ENCODE data around the gene NFIC. TPM values are rescaled to one million over a fixed set of nuclear protein-coding genes. Genes with fewer than 3 reads are reported as not detected.
"Not testable (repeated sequence)": the region's sequence is repeated elsewhere in the genome, so short reads cannot be mapped to it uniquely, and the experiment has no call there.

The NFIC gene
- total and polyA plus RNA-seq, 5 experiments from 2014 or later: 5.8 to 34.8 (median 15.8) TPM

DNA sequence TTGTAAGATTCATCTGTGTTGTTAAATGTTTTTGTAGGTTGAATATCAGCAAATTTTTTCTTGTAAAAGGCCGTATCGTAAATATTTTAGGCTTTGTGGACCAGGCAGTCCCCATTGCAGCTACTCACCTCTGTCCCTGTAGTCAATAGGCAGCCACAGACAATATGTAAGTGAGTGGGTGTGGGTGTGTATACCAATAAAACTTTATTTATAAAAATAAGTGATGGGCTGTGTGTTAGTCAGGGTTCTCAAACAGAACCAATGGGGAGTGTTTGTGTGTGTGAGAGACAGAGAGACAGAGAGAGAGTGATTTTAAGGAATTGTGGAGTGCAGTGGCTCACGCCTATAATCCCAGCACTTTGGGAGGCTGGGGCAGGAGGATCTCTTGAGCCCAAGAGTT is 37.6 kb upstream of the NFIC start:
- no peaks in the 10 kb centered on the region for H3K9me3 Mint-ChIP-seq
- no peak overlapping the region for H3K4me3 Mint-ChIP-seq
- H3K27me3 Mint-ChIP-seq: no peaks in the 10 kb centered on the region
- peaks cover 0 to 8% (median 2%) of the 10 kb centered on the region in 4 donors for H3K4me1 Mint-ChIP-seq
- peak overlapping the region in 1 of 10 donors; percentile 22 for H3K27ac Mint-ChIP-seq
- no peaks in the 10 kb centered on the region for H3K36me3 Mint-ChIP-seq
- POLR2A ChIA-PET: no interaction called here
- DNase-seq (no peak), ATAC-seq (no peak)

DNA sequence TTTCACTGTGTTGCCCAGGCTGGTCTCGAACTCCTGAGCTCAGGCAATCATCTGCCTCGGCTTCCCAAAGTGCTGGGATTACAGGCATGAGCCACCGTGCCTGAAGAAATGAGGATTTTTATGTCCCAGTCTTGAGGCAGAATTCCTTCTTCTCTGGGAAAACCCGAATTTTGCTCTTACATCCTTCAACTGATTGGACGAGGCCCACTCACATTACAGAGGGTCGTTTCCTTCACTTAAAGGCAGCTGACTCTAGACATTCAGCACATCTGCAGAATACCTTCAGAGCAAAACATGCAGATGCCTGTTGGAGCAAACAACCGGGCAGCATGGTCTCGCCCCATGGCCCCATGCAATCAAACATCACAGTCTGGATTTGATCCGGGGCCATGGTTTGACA is 36.3 kb upstream of the NFIC start:
- no peak overlapping the region for H3K4me3 Mint-ChIP-seq

DNA sequence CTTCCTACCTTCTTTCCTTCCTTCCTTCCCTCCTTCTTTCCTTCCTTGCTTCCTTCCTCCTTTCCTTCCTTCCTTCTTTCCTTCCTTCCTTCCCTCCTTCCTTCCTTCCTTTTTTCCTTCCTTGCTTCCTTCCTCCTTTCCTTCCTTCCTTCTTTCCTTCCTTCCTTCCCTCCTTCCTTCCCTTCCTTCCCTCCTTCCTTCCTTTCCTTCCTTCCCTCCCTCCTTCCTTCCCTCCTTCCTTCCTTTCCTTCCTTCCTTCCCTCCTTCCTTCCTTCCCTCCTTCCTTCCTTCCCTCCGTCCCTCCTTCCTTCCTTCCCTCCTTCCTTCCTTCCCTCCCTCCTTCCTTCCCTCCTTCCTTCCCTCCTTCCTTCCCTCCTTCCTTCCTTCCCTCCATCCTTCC is 34.2 kb upstream of the NFIC start:
- H3K9me3 Mint-ChIP-seq, H3K4me1 Mint-ChIP-seq, H3K4me3 Mint-ChIP-seq, H3K27me3 Mint-ChIP-seq, DNase-seq, ATAC-seq, H3K27ac Mint-ChIP-seq, H3K36me3 Mint-ChIP-seq, POLR2A ChIA-PET: not testable (repeated sequence)

More for the DNA sequence above, 36.3 kb upstream of the NFIC start:
- peaks cover 0 to 3% (median 0%) of the 10 kb centered on the region in 5 donors for H3K27me3 Mint-ChIP-seq
- DNase-seq (no peak), ATAC-seq (no peak)
- H3K27ac Mint-ChIP-seq: no peak overlapping the region
- peaks cover 0 to 8% (median 4%) of the 10 kb centered on the region in 4 donors for H3K4me1 Mint-ChIP-seq
- H3K9me3 Mint-ChIP-seq: no peaks in the 10 kb centered on the region
- no peaks in the 10 kb centered on the region for H3K36me3 Mint-ChIP-seq
- POLR2A ChIA-PET: interaction anchor here (1.1 kb wide), 1 partner anchor 103 kb away, joined by 3 read pairs; no protein-coding TSS in a partner anchor

DNA sequence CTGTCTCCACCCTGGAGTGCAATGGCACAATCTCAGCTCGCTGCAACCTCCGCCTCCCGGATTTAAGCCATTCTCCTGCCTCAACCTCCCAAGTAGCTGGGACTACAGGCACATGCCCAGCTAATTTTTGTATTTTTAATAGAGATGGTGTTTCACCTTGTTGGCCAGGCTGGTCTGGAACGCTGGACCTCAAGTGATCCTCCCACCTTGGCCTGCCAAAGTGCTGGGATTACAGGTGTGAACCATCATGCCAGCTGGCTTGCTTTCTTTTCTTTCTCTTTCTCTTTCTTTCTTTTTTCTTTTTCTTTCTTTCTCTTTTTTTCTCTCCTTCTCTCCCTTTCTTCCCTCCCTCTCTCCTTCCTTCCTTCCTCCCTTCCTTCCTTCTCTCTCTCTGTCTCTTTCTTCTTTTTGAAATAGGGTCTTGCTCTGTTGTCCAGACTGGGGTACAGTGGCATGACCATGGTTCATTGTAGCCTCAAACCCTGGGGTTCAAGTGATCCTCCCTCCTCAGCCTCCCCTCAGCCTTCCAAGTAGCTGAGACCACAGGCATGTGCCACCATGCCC is 33.3 kb upstream of the NFIC start:
- POLR2A ChIA-PET: no interaction called here
- no peaks in the 10 kb centered on the region for H3K9me3 Mint-ChIP-seq
- peaks cover 0 to 10% (median 5%) of the 10 kb centered on the region in 4 donors for H3K4me1 Mint-ChIP-seq
- H3K27me3 Mint-ChIP-seq: peaks cover 0 to 3% (median 0%) of the 10 kb centered on the region in 5 donors
- ATAC-seq: no peak
- no peaks in the 10 kb centered on the region for H3K36me3 Mint-ChIP-seq
- H3K4me3 Mint-ChIP-seq: no peak overlapping the region
- no peak for DNase-seq
- H3K27ac Mint-ChIP-seq: peak overlapping the region in 5 of 10 donors; percentile 27 to 81 (median 63)

DNA sequence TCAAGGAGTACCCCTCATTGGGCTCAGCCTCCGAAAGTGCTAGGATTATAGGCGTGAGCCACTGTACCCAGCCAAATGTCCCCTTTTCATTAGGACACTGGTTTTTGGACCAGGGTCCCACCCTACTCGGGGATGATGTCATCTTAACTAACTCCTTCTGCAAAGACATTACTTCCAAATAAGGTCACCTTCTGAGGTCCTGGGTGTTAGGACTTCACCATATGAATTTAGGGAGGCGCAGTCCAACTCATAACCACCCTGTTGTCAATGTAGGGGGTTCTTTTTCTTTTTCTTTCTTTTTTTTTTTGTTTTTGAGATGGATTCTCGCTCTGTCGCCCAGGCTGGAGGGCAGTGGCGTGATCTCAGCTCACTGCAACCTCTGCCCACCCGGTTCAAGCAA is 32.7 kb upstream of the NFIC start:
- Mint-ChIP-seq H3K36me3 (no peaks in the 10 kb centered on the region), H3K27me3 (peaks cover 0 to 3% (median 0%) of the 10 kb centered on the region in 5 donors), H3K4me3 (no peak overlapping the region), H3K4me1 (peaks cover 3 to 16% (median 8%) of the 10 kb centered on the region in 4 donors), H3K27ac (peak overlapping the region in 3 of 10 donors; percentile 20 to 81 (median 72)), H3K9me3 (no peaks in the 10 kb centered on the region)
- ATAC-seq (no peak), DNase-seq (no peak)
- POLR2A ChIA-PET: interaction anchor here (0.7 kb wide), 1 partner anchor 25 kb away, joined by 4 read pairs; no protein-coding TSS in a partner anchor

DNA sequence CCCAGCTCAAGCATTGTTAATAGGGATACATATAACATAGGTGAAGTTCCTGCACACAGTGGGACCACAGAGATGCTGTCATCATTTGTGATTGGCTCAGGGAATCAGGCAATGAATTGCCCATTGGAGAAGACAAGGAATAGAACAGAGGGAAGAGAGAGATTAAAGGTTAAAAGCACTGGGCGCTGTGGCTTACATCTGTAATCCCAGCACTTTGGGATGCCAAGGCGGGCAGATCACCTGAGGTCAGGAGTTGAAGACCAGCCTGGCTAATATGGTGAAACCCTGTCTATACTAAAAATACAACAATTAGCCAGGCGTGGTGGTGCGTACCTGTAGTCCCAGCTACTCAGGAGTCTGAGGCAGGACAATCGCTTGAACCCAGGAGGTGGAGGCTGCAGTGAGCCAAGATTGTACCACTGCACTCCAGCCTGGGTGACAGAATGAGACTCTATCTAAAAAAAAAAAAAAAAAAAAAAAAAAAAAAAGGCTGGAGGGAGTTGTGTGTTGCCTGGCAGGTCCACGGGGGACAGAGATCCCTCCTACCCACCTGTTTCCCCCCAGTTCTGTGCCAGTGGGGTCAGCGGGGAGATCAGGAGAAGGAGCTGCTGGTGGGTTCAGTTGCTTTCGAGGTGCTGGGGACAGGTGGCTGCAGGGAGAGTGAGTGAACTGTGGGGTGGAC is 31.5 kb upstream of the NFIC start:
- not testable (repeated sequence) for ATAC-seq, H3K4me3 Mint-ChIP-seq, H3K36me3 Mint-ChIP-seq, H3K9me3 Mint-ChIP-seq, DNase-seq, H3K27me3 Mint-ChIP-seq
- POLR2A ChIA-PET: interaction anchor here (0.6 to 1.9 kb wide), 2 partner anchors 100 to 1332 kb away, joined by 4 to 6 read pairs; no protein-coding TSS in a partner anchor
- H3K4me1 Mint-ChIP-seq: peaks cover 5 to 24% (median 11%) of the 10 kb centered on the region in 4 donors
- H3K27ac Mint-ChIP-seq: peak overlapping the region in 4 of 10 donors; percentile 39 to 82 (median 66)

DNA sequence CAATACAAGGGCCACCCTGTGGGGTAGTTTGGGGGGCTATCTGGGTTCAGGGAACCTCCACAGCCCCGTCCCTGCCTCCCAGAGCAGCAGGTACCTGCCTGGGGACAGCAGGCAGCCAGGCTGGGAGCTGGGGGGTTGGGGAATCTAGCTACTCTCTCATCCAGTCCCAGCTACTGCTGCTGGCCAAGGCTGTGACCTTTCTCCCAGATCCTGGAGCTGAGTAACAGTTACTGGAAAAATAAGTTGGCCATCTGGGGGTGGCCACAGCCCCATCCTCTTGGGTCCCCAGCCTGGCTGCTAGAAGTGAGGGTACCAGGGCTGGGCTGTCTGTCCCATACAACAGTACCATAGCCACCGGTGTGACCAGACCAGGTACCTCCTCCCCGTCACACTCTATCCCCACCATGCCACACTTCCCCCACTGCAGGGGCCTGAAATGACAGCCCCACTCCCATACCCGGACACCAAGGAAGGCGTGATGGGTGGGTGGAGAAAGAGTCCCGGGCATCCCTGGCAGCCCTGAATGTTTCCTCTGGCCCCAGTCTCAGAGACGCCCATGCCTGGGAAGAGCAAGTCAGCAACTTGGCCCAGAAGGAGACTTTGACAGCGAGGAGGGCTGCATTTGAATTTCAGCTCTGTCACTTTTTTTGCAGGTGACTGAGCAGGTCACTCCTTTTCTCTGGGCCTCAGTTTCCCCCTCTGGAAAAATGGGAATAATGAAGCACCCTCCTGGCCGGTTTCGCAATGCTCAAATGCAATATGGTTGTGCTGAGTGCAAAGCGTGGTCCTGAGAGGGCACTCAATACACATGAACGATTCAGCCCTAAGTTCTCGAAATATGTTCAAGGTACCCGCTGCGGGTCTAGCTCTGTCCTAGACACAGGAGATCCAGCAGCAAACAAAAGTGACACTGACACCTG is 30.7 kb upstream of the NFIC start:
- H3K27ac Mint-ChIP-seq: peak overlapping the region in 4 of 10 donors; percentile 39 to 82 (median 72)
- peaks cover 5 to 31% (median 13%) of the 10 kb centered on the region in 4 donors for H3K4me1 Mint-ChIP-seq
- H3K4me3 Mint-ChIP-seq: no peak overlapping the region
- peaks cover 0 to 3% (median 0%) of the 10 kb centered on the region in 5 donors for H3K27me3 Mint-ChIP-seq
- ATAC-seq (no peak), DNase-seq (no peak)
- H3K36me3 Mint-ChIP-seq: no peaks in the 10 kb centered on the region
- H3K9me3 Mint-ChIP-seq: no peaks in the 10 kb centered on the region
- POLR2A ChIA-PET: interaction anchor here (0.6 to 1.9 kb wide), 2 partner anchors 99 to 1331 kb away, joined by 4 to 6 read pairs; no protein-coding TSS in a partner anchor

DNA sequence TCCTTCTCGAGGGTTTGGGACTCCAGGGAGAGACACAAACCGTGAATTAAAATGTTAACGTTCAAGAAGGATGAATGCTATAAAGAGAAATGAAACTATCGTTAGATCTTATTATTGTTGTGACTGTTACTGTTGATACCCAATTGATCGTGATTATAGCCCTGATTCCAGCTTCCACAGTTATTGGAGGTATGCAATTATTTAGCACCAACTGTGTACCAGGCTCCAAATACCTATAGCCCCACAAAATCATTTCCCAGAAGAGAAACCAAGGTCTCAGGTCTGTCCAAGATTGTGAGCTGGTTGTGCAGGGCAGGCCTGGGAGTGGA is 30.1 kb upstream of the NFIC start:
- Mint-ChIP-seq H3K36me3 (no peaks in the 10 kb centered on the region), H3K4me3 (no peak overlapping the region), H3K27me3 (peaks cover 0 to 3% (median 0%) of the 10 kb centered on the region in 5 donors), H3K4me1 (peaks cover 5 to 33% (median 13%) of the 10 kb centered on the region in 4 donors), H3K27ac (peak overlapping the region in 6 of 10 donors; percentile 24 to 82 (median 64)), H3K9me3 (no peaks in the 10 kb centered on the region)
- ATAC-seq (no peak), DNase-seq (no peak)
- POLR2A ChIA-PET: interaction anchor here (1.9 kb wide), 1 partner anchor 98 kb away, joined by 6 read pairs; no protein-coding TSS in a partner anchor

DNA sequence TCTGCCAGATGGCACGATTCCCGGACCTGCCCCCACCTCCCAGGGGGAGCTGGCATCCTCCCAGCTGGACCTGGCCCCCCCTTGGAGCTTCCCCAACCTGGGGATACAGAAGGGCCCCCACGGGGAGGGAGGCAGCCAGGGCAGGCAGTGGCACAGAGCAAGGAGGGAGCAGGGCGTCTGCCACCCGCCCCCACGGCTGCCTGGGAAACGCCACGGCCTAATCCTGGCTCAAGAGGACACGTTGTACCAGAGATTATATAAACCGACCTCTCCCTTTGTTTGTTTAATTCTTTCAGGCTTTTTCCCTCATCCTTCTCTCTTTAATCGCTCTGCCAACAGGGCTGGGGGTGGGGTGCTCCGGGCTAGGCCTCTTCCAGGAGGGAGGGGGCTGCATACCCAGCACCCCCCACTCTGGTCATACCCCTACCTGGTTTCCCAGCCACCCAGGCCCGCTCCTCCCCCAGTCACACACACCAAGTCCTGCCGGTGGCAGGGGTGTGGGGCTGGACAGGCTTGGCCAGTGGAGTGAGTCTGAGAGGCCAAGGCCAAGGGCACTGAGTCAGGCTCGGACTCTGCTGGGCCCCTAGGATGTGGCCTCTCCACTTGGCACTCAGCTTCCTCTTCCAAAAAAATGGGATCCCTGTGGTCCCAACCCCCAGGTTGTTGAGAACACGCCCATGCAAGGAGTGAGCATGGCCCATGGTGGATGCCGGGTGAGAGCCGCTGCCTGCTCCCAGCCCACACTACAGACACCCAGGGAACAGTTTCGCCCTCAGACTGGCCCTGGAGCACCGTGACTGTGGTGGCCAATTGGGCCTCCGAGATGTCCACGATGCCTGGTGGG is 29.5 kb upstream of the NFIC start:
- H3K27ac Mint-ChIP-seq: peak overlapping the region in 1 of 10 donors; percentile 40
- no peaks in the 10 kb centered on the region for H3K36me3 Mint-ChIP-seq
- H3K4me1 Mint-ChIP-seq: peaks cover 5 to 36% (median 13%) of the 10 kb centered on the region in 4 donors
- H3K4me3 Mint-ChIP-seq: no peak overlapping the region
- DNase-seq (no peak), ATAC-seq (no peak)
- no peaks in the 10 kb centered on the region for H3K9me3 Mint-ChIP-seq
- H3K27me3 Mint-ChIP-seq: peaks cover 0 to 3% (median 0%) of the 10 kb centered on the region in 5 donors
- POLR2A ChIA-PET: interaction anchor here (0.6 to 4.5 kb wide), 4 partner anchors 20 to 98 kb away, joined by 3 to 24 read pairs (median 6); no protein-coding TSS in a partner anchor

DNA sequence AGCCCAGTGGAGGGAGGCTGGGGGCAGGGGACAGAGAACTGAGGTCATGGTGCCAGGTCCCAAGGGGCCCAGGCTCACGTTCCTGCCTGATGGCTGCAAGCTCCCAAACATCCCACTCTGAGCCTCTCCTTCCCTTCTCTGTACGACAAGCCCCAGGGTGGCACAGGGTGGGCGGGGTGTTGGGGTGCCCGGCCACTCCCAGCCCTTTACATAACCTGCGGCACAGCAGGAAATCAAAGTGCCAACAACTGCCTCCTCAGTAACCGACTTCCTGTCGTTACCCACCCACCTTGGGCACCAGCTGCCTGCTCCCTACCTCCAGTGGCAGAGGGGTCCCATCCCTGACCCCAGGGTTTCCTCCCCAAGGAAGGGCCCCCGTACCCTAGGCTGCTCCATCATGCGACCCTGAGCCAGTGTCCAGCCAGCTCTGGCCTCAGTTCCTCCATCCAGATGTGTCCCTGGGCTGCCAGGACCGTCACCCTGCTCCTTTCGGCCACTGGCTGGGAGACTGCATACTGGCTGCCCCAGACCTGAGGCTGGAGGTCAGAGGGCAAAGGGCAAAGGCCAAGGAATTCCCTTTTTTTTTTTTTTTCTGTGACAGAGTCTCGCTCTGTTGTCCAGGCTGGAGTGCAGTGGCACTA is 27.7 kb upstream of the NFIC start:
- Mint-ChIP-seq H3K27ac (peak overlapping the region; percentile 80 to 96 (median 92)), H3K4me3 (peak overlapping the region; percentile 42 to 84 (median 72)), H3K27me3 (peaks cover 0 to 3% (median 0%) of the 10 kb centered on the region in 5 donors), H3K36me3 (no peaks in the 10 kb centered on the region), H3K4me1 (peaks cover 5 to 37% (median 9%) of the 10 kb centered on the region in 4 donors), H3K9me3 (no peaks in the 10 kb centered on the region)
- peak; percentile 99 to 100 for ATAC-seq
- DNase-seq: peak; percentile 59 to 88 (median 68)
- POLR2A ChIA-PET: interaction anchor here (0.5 to 4.5 kb wide), 12 partner anchors 12 to 714 kb away, joined by 3 to 24 read pairs (median 6); partner anchors contain the start of gene DOHH

DNA sequence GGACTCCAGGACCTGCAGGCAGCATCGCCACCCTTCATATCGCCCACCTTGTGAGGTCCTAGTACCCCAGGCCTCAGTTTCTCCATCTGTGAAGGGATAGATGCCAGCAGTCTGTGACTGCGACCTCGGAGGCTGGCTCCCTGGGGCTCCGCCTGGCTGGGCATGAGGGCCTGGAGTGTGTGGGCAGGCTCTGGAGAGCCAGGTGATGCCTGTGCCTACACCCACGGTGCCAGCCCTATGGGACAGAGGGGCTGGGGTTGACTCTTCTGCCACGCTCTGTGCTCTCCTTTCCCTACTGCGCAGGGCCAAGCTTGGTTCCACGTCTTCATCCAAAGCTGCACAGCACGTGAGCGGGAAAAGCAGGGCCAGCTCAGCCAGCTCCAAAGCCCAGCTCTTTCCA is 26.0 kb upstream of the NFIC start:
- POLR2A ChIA-PET: interaction anchor here (0.5 to 4.5 kb wide), 2 partner anchors 19 to 749 kb away, joined by 3 to 24 read pairs; no protein-coding TSS in a partner anchor
- no peak for DNase-seq
- Mint-ChIP-seq H3K27ac (peak overlapping the region in 5 of 10 donors; percentile 14 to 76 (median 67)), H3K36me3 (no peaks in the 10 kb centered on the region), H3K4me1 (peaks cover 2 to 39% (median 11%) of the 10 kb centered on the region in 4 donors), H3K9me3 (no peaks in the 10 kb centered on the region), H3K4me3 (peak overlapping the region in 1 of 10 donors; percentile 10), H3K27me3 (no peaks in the 10 kb centered on the region)
- ATAC-seq: no peak

Measured in naive thymus-derived CD8-positive, alpha-beta T cell (primary cell).